RWPE1 (cell line): ENCODE results near the gene GPRC5D.

Experiments
- CTCF ChIA-PET: fragments of 350-600 bp; sonication (Branson Sonifier 250); formaldehyde crosslinking; extraction: SDS; loops from one replicate; lab custom pipeline; 2021; lab: Yijun Ruan, JAX
- POLR2A ChIA-PET: fragments of 400-600 bp; formaldehyde crosslinking; extraction: SDS; loops from one replicate; lab custom pipeline; 2020; ENCODE audit warnings: antibody characterized with exemption; ENCODE audit not compliant: low non-redundant PET; lab: Yijun Ruan, JAX
- DNase-seq: peaks from one replicate; pipeline ENCODE4 v3.0.0; 2012; ENCODE audit warnings: low spot score
- H3K27ac ChIP-seq: fragments of 450-650 bp; 2 replicates; pipeline ENCODE4 v1.5.1; 2017
- CTCF ChIP-seq: fragments of 450-650 bp; conservative IDR thresholded peaks from 2 replicates; pipeline ENCODE4 v1.5.1; 2017; ENCODE audit warnings: low read depth, mild to moderate bottlenecking

Gene GPRC5D

GRCh38 chr12:12992418-12993130 lies 40.6 kb upstream of the GPRC5D start:
- POLR2A ChIA-PET, result no interaction called here

GRCh38 chr12:12990700-12991468 lies 38.9 kb upstream of the GPRC5D start:
- TF ChIP-seq CTCF, result no peak
- ChIA-PET POLR2A (no interaction called here), CTCF (no interaction called here)
- H3K27ac ChIP-seq, result no peak overlapping the region
- no peak for DNase-seq

More at GRCh38 chr12:12992418-12993130, 40.6 kb upstream of the GPRC5D start:
- DNase-seq, result no peak
- H3K27ac ChIP-seq, result peak overlapping the region; percentile 61
- CTCF ChIA-PET, result no interaction called here
- TF ChIP-seq CTCF, result no peak

GRCh38 chr12:12987421-12987820 lies 35.5 kb upstream of the GPRC5D start:
- H3K27ac ChIP-seq, result no peak overlapping the region
- no peak for DNase-seq
- no peak for TF ChIP-seq CTCF
- POLR2A ChIA-PET, result no interaction called here
- CTCF ChIA-PET, result no interaction called here

DNA sequence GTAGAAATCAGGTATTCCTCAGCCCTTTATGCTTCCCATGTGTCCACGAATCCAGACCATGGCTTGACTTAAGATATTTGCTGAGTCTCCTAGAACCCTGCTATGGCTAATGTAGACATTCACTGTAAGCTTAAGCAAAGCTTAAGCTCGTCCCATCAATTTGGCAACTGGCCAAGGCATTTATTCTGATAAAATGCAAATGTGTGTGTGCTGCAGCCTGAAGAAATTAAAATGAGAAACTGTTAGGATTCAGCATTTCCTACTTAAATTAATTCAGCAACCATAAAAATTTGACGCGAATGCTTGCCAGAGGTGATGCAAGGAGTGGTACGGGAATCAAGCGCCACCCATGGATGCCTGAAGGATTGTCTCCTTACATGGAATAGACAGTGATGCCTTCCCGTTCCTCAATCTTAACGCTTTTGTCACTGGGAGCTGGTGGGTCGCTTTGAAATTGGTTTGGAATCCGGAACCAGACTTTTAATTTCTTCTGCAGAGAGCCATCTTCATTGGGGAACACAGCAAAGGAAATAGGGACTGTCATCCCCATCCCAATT lies 34.9 kb upstream of the GPRC5D start:
- ChIA-PET POLR2A (no interaction called here), CTCF (interaction anchor here (0.5 to 0.9 kb wide), 3 partner anchors 70 to 701 kb away, joined by 3 to 8 read pairs (median 4); no protein-coding TSS in a partner anchor)
- TF ChIP-seq CTCF, result no peak
- DNase-seq, result no peak
- no peak overlapping the region for H3K27ac ChIP-seq

GRCh38 chr12:12985817-12986408 lies 33.9 kb upstream of the GPRC5D start:
- DNase-seq, result no peak
- ChIA-PET CTCF (interaction anchor here (0.5 to 0.9 kb wide), 5 partner anchors 69 to 700 kb away, joined by 3 to 8 read pairs (median 4); partner anchors contain the start of gene GPRC5A), POLR2A (no interaction called here)
- no peak overlapping the region for H3K27ac ChIP-seq
- TF ChIP-seq CTCF, result no peak

GRCh38 chr12:12984149-12984548 lies 32.2 kb upstream of the GPRC5D start:
- POLR2A ChIA-PET, result no interaction called here
- TF ChIP-seq CTCF, result no peak
- no peak overlapping the region for H3K27ac ChIP-seq
- no peak for DNase-seq
- CTCF ChIA-PET, result interaction anchor here (0.6 to 1.2 kb wide), 9 partner anchors 10 to 197 kb away, joined by 3 to 5 read pairs (median 4); no protein-coding TSS in a partner anchor
